DMS53 (cell line): ENCODE data around the gene MVB12B.

Source experiments
- DNase-seq: peaks from one replicate; lab custom pipeline; 2025; lab: John Stamatoyannopoulos, UW

MVB12B gene

GRCh38 chr9:126430124-126430523 lies 103.5 kb downstream of the MVB12B start:
- DNase-seq = no peak

- DNase-seq = no peak
Observed at GRCh38 chr9:126431077-126431742, 104.6 kb downstream of the MVB12B start.

GRCh38 chr9:126432659-126433058 lies 106.0 kb downstream of the MVB12B start:
- no peak for DNase-seq

GRCh38 chr9:126435105-126435504 lies 108.5 kb downstream of the MVB12B start:
- DNase-seq = no peak

GRCh38 chr9:126435626-126436025 lies 109.0 kb downstream of the MVB12B start:
- DNase-seq = no peak

GRCh38 chr9:126436545-126437267 lies 110.1 kb downstream of the MVB12B start:
- no peak for DNase-seq

GRCh38 chr9:126437268-126437666 lies 110.6 kb downstream of the MVB12B start:
- no peak for DNase-seq

GRCh38 chr9:126437701-126438100 lies 111.1 kb downstream of the MVB12B start:
- DNase-seq = no peak

GRCh38 chr9:126438741-126439401 lies 112.2 kb downstream of the MVB12B start:
- no peak for DNase-seq

- DNase-seq = no peak
Observed at GRCh38 chr9:126439402-126439765, 112.8 kb downstream of the MVB12B start.

GRCh38 chr9:126439883-126440653 lies 113.4 kb downstream of the MVB12B start:
- DNase-seq = no peak

GRCh38 chr9:126440940-126441339 lies 114.3 kb downstream of the MVB12B start:
- no peak for DNase-seq

- DNase-seq = no peak
Observed at GRCh38 chr9:126442636-126443035, 116.0 kb downstream of the MVB12B start.

- no peak for DNase-seq
Observed at GRCh38 chr9:126443144-126443543, 116.5 kb downstream of the MVB12B start.

GRCh38 chr9:126448136-126448535 lies 121.5 kb downstream of the MVB12B start:
- no peak for DNase-seq

GRCh38 chr9:126448865-126449577 lies 122.4 kb downstream of the MVB12B start:
- no peak for DNase-seq

GRCh38 chr9:126449725-126450667 lies 123.4 kb downstream of the MVB12B start:
- no peak for DNase-seq

- DNase-seq = no peak
Observed at GRCh38 chr9:126450668-126451205, 124.1 kb downstream of the MVB12B start.

GRCh38 chr9:126451316-126451885 lies 124.8 kb downstream of the MVB12B start:
- no peak for DNase-seq

- DNase-seq = no peak
Observed at GRCh38 chr9:126452106-126452505, 125.5 kb downstream of the MVB12B start.
